SH-SY5Y (cell line): ENCODE results near the gene MACF1.

Source experiments
- GATA2 ChIP-seq: IDR thresholded peaks from 2 replicates; pipeline ENCODE4 v1.6.1; 2011; ENCODE audit warnings: mild to moderate bottlenecking, low read depth, low read length
- GATA3 ChIP-seq: IDR thresholded peaks from 2 replicates; pipeline ENCODE4 v1.6.1; 2011; ENCODE audit warnings: low read depth, mild to moderate bottlenecking, low read length, moderate library complexity

DNA sequence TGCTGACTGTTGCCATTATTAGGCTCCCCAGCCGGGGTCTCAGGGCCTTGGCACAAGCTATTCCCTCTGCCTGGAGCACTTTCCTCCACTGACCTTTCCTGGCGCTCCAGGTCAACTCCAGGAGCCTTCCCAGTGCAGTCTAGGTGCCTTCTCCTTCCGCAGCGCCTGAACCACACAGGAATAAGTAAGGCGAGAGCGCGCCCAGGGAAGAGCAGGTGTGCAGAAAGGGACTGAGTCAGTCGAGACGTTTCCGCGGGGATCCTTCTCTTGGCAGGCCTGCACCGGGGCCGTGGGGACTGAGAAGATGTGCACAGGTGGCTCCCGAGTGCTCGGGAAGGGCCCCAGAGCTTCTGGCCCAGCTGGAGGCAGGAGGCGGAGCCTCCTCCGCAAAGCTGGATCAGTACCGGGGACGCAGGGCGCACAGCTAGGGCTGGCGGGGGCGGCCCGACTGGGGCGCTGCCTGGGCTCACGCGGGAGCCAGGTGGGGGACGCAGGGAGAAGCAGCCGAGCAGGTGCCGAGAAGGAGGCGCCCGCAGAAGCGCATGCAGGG lies 286.2 kb downstream of the MACF1 start:
- no peak for TF ChIP-seq GATA2
- TF ChIP-seq GATA3: no peak
